ENCODE data around the gene MACROH2A1. TPM values are rescaled to one million over a fixed set of nuclear protein-coding genes. Genes with fewer than 3 reads are reported as not detected.

MACROH2A1 gene
- total and polyA plus RNA-seq, 2 experiments from 2014 or later, result 64.9 to 81.6 TPM

- ATAC-seq (no peak), DNase-seq (ENCODE audit: low spot score) (no peak)
- H3K27ac ChIP-seq (ENCODE audit: low read depth), result no peak overlapping the region
- no peak overlapping the region for H3K27ac Mint-ChIP-seq
- peaks cover 43% of the 10 kb centered on the region for H3K4me1 Mint-ChIP-seq
- H3K27me3 Mint-ChIP-seq (ENCODE audit: insufficient read depth, low read depth, poor library complexity), result peaks cover 8% of the 10 kb centered on the region
- no peak overlapping the region for H3K4me2 ChIP-seq
- H3K4me3 ChIP-seq, result no peak overlapping the region
- peaks cover 56% of the 10 kb centered on the region for H3K79me2 ChIP-seq (replicated peaks; ENCODE audit: insufficient read depth)
- H4K20me1 ChIP-seq (replicated peaks; ENCODE audit: insufficient read depth), result peaks cover 56% of the 10 kb centered on the region
- H3K27me3 ChIP-seq (ENCODE audit: insufficient read depth), result peaks cover 37% of the 10 kb centered on the region
- no peaks in the 10 kb centered on the region for H3K36me3 ChIP-seq (ENCODE audit: insufficient read depth)
- H3K4me3 Mint-ChIP-seq, result no peak overlapping the region
- H3F3A ChIP-seq (replicated peaks; ENCODE audit: low read depth), result peaks cover 9% of the 10 kb centered on the region
- H3K9me2 ChIP-seq (ENCODE audit: insufficient read depth), result no peaks in the 10 kb centered on the region
- no peak overlapping the region for H2AFZ ChIP-seq
- H3K4me1 ChIP-seq (ENCODE audit: insufficient read depth), result peaks cover 17% of the 10 kb centered on the region
- no peak for TF ChIP-seq JUNB (IDR thresholded peaks at IDR 0.05; ENCODE audit: unreplicated experiment)
- TF ChIP-seq ZNF331 (CRISPR knock-in tag; IDR thresholded peaks at IDR 0.05; ENCODE audit: low read depth), result no peak
- TF ChIP-seq EZH2phosphoT487 (IDR thresholded peaks at IDR 0.05; ENCODE audit: unreplicated experiment), result no peak
- TF ChIP-seq CTCF (conservative IDR thresholded peaks at IDR 0.05; ENCODE audit: low read depth in 2 of 2), result no peak
- H3K9me3 Mint-ChIP-seq, result no peaks in the 10 kb centered on the region; the same call in 2 of the 3 replicates
- H3K36me3 Mint-ChIP-seq (ENCODE audit: low read depth), result peaks cover 13% of the 10 kb centered on the region; the same call in 2 of the 3 replicates
Measured at GRCh38 chr5:135394095-135394494, 4.9 kb downstream of the MACROH2A1 start.

GRCh38 chr5:135393691-135394090 lies 5.3 kb downstream of the MACROH2A1 start:
- Mint-ChIP-seq H3K9me3 (no peaks in the 10 kb centered on the region; the same call in 2 of the 3 replicates), H3K4me1 (peaks cover 43% of the 10 kb centered on the region), H3K27ac (no peak overlapping the region), H3K27me3 (ENCODE audit: insufficient read depth, low read depth, poor library complexity) (peaks cover 8% of the 10 kb centered on the region), H3K36me3 (ENCODE audit: low read depth) (peaks cover 15% of the 10 kb centered on the region; the same call in 2 of the 3 replicates), H3K4me3 (no peak overlapping the region)
- H4K20me1 ChIP-seq (replicated peaks; ENCODE audit: insufficient read depth), result peaks cover 56% of the 10 kb centered on the region
- ATAC-seq (no peak), DNase-seq (ENCODE audit: low spot score) (no peak)
- H3K4me1 ChIP-seq (ENCODE audit: insufficient read depth), result peaks cover 17% of the 10 kb centered on the region
- H2AFZ ChIP-seq, result no peak overlapping the region
- no peak overlapping the region for H3K27ac ChIP-seq (ENCODE audit: low read depth)
- peaks cover 37% of the 10 kb centered on the region for H3K27me3 ChIP-seq (ENCODE audit: insufficient read depth)
- no peak overlapping the region for H3K4me2 ChIP-seq
- H3K36me3 ChIP-seq (ENCODE audit: insufficient read depth), result no peaks in the 10 kb centered on the region
- H3K9me2 ChIP-seq (ENCODE audit: insufficient read depth), result no peaks in the 10 kb centered on the region
- H3K4me3 ChIP-seq, result no peak overlapping the region
- peaks cover 9% of the 10 kb centered on the region for H3F3A ChIP-seq (replicated peaks; ENCODE audit: low read depth)
- H3K79me2 ChIP-seq (replicated peaks; ENCODE audit: insufficient read depth), result peaks cover 56% of the 10 kb centered on the region
- TF ChIP-seq REST (IDR thresholded peaks at IDR 0.05; ENCODE audit: unreplicated experiment) (no peak), NANOG (IDR thresholded peaks at IDR 0.05; ENCODE audit: borderline replicate concordance) (no peak), EZH2phosphoT487 (IDR thresholded peaks at IDR 0.05; ENCODE audit: unreplicated experiment) (no peak), CTCF (conservative IDR thresholded peaks at IDR 0.05; ENCODE audit: low read depth in 2 of 2) (no peak), ZNF331 (CRISPR knock-in tag; IDR thresholded peaks at IDR 0.05; ENCODE audit: low read depth) (no peak), STAT1 (IDR thresholded peaks at IDR 0.05; ENCODE audit: unreplicated experiment) (no peak), POLR2AphosphoS5 (IDR thresholded peaks at IDR 0.05; ENCODE audit: low read depth) (no peak), ETS1 (IDR thresholded peaks at IDR 0.05) (no peak), EZH2 (IDR thresholded peaks at IDR 0.05; ENCODE audit: low read depth, unreplicated experiment) (no peak), JUNB (IDR thresholded peaks at IDR 0.05; ENCODE audit: unreplicated experiment) (no peak)

All from GM23338 (cell line).